ENCODE measurements around the gene EIF4E3.

EIF4E3 gene

GRCh38 chr3:71689291-71689690 is 35.9 kb downstream of the EIF4E3 start:
- no peak for DNase-seq (ENCODE audit: low spot score)

DNA sequence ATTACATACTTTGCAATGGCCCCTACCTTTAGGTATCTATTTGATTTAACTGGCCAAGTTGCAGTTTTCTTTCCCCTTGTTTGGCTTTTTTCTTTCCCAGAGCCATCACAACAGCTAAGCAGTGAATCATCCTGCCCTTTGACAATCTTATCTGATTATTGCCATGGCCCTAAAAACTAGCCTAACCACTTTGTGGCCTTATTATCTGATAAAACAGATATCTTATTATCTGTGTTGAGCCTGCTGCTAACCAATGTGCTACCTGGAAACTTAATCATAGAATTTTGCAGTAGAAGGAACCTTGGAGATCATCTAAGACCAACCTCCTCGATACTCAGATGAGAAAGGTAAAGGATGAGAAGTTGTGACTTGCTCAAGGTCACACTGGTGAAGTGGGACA is 37.1 kb downstream of the EIF4E3 start:
- no peak for DNase-seq (ENCODE audit: low spot score)

- no peak for DNase-seq (ENCODE audit: low spot score)
Measured at GRCh38 chr3:71685686-71686085, 39.5 kb downstream of the EIF4E3 start.

DNA sequence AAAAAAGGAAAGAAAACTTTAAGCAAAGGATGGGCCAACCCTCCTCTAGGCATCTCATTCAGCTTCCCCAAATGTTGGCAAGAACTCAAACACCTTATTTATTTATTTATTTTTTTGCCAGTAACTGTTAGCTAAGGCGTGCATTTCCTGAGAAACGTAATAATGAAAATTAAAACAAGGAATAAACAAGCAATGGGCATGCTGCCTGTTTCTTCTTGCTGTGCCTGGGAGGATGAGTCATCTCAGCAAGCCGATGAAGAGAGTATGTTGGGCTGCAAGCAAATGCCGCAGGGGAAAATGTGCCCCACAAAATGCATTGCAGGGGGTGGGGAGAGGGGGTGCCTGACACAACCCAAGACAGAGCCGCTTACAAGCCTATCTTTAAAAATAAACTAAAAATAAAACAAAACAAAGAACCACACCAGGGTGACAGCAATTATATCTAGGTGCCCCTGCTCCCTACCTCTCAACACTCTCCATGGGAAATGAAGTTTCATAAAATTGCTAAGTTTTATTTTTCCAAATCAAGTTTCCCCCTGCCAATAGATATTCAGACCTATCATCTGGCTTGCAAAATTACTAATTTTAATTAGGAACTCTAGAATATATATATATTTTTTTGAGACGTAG is 40.3 kb downstream of the EIF4E3 start:
- DNase-seq (ENCODE audit: low spot score) = peak; percentile 78

GRCh38 chr3:71684046-71684756 is 41.0 kb downstream of the EIF4E3 start:
- DNase-seq (ENCODE audit: low spot score) = no peak

DNA sequence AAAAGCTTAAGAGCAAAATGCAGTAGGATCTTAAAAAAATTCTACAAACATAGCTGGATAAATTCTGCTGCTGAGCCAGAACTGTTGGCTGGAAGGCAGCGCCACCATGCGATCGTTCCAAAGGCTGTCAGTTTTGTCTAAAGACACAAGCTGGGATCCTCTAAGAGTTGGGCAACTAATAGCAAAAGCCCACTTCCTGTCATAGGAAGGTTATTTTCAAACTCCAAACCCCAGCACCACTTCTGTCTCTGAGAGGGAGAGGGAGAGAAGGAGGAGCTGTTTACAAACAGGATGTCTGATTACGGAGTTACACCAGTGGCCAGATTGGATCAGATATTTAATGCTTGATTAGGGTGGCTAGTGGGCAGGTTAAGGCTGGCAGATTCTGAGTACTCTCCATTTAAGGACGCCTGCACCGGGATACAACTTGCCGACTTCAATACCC is 44.0 kb downstream of the EIF4E3 start:
- peak; percentile 65 for DNase-seq (ENCODE audit: low spot score)

- peak; percentile 69 for DNase-seq (ENCODE audit: low spot score)
Measured at GRCh38 chr3:71680603-71681002, 44.6 kb downstream of the EIF4E3 start.

- no peak for DNase-seq (ENCODE audit: low spot score)
Measured at GRCh38 chr3:71676931-71677330, 48.3 kb downstream of the EIF4E3 start.

DNA sequence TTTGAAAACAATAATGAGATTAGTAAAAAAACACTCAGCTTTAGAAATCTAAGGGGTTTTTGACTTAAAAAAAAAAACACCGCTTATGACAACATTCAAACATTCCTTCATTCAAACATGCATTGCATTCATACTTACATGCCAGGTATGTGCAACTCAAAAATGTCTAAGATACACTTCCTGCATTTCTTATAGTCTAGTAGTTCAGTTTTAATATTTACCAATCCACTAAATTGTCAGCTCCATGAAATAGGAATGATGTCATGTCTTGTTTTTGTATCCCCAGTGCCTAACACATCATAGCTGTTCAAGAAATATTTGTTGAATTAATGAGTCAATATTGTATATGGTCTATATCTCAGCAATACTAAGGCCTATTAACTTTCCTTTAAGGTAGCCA is 51.7 kb downstream of the EIF4E3 start:
- DNase-seq (ENCODE audit: low spot score) = no peak

GRCh38 chr3:71672807-71673206 is 52.4 kb downstream of the EIF4E3 start:
- DNase-seq (ENCODE audit: low spot score) = no peak

DNA sequence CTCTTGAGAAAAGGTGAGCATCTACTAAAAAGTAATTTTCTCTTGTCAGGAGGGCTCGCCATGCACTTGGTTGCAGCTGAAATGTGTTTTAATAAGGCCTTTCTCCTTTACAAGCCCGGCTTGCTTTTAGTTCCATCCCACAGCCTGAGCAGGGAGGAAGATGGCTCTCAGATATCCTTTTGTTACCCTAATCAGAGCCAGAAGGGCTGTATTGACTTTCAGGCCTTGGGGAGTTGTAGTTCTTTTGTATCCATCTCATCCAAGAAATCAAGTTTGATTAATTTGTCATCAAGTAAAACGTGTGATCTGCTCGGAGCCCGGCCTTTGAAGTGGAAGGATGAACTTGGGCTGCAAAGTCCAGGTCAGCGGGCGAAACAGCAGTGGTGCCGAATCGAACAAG is 52.9 kb downstream of the EIF4E3 start:
- no peak for DNase-seq (ENCODE audit: low spot score)

- no peak for DNase-seq (ENCODE audit: low spot score)
Measured at GRCh38 chr3:71671216-71671845, 53.9 kb downstream of the EIF4E3 start.

- no peak for DNase-seq (ENCODE audit: low spot score)
Measured at GRCh38 chr3:71662568-71662967, 62.6 kb downstream of the EIF4E3 start.

DNA sequence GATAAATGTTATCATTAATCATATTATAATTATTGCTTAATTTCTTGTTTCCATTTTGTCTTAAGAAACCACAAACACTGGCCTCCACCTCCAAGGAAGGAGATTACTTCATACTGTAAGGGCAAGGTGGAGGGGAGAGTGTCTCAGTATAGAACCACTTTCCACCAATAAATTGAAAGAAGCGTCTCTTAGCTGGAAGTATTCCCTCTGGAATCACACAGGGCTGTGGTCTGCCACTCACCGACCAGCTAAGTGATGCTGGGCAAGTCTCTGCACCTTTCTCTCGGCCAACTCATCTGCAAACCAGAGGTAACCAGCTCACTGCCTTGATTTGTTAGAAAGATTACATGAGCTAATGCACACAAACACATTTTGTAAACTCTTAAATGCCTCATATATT is 63.1 kb downstream of the EIF4E3 start:
- no peak for DNase-seq (ENCODE audit: low spot score)

- DNase-seq (ENCODE audit: low spot score) = no peak
Measured at GRCh38 chr3:71659864-71660591, 65.2 kb downstream of the EIF4E3 start.

DNA sequence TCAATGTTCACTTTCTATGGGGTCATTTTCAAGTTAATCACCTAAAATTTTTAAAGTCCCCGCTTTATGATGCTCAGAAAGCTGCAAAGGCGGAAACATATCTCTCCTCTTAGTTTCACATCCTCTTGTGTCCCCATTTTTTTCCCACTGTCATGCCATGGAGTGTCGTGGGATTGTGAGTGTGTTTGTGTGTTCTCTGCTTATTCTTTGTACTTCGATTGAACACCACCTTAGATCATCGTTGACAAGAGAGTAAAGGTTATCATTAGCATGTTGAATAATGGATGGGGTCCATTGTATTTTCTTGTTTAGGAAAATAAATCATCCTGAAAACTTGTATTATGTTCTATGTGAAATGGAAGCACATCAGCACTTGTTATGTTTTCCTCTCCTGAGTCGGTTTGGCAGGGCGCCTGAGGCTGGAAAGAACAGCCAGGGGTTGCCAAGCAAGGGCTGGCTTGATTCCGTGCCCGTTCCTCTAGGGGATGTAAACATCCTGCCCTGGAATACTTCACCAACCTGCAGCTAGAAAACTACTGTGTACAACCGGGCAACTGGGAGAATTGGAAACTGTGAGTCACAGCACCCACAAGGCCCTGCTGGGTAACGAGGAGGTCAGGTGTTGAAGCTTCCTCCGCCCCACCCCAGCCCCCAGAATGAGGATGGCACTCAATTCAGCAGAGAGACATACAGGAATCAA is 67.2 kb downstream of the EIF4E3 start:
- DNase-seq (ENCODE audit: low spot score) = no peak

DNA sequence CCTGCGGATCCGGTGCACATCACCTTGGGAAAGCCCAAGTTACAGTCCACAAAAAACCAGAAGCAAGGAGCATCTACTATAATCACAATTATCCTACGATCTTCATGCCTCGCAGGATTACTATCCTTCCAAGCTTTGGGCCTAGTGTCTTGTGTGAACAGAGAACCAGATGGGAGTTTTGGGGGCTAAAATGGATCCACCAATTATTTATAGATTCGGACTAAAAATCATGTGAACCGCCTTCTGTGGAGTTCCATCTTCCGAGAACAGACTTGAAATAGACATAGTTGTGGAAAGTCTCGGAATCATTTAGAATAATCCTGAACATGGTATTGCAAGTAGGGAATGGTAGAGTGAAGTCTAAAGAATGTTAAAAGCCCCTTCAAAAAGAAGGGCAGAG is 70.1 kb downstream of the EIF4E3 start:
- no peak for DNase-seq (ENCODE audit: low spot score)

- no peak for DNase-seq (ENCODE audit: low spot score)
Measured at GRCh38 chr3:71653414-71653807, 71.8 kb downstream of the EIF4E3 start.

DNA sequence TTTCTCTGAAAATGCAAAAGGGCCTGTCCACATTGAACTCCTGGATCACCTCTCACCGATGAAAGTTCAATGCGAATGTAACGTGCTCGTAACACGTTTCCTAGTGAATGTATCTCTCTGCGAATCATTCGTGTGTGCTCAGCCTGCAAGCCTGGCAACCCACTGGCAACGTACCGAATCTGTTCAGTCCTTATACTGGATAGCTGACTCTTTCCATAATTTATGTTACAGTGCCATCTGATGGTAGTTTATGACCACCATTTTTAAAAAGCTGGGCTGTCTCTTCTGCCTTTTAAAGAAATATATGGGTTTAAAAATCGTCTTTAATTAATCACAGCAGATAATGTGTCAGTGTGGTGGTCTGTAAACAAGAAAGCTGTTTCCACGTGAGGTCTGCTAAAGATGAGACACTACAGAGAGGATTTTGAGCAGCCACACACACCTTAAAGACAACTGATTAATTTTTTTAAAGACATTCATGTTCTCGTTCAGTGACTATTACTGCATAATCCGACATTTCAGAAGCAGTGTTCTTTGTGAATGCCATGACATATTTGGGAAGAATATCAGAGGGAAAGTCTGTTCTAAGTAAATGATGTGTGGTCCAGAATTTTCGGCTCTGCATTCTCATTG is 72.3 kb downstream of the EIF4E3 start:
- DNase-seq (ENCODE audit: low spot score) = peak; percentile 63

GRCh38 chr3:71651625-71652024 is 73.6 kb downstream of the EIF4E3 start:
- DNase-seq (ENCODE audit: low spot score) = no peak

DNA sequence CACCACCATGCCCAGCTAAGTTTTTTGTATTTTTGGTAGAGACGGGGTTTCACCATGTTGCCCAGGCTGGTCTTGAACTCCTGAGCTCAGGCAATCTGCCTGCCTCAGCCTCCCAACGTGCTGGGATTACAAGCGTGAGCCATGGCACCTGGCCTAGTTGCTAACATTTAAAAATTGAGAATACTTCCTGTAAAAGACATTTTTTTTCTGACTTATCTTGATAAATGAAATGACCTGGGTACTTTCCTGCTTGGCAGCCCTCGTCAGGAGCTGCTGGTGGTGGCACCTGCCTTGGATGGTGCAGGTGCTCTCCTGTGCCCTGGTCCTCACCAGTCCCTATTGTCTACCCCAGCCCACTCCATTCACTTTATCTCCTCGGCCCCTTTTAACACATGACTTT is 74.8 kb downstream of the EIF4E3 start:
- DNase-seq (ENCODE audit: low spot score) = no peak

- DNase-seq (ENCODE audit: low spot score) = no peak
Measured at GRCh38 chr3:71649757-71650156, 75.4 kb downstream of the EIF4E3 start.
